Choroid plexus epithelial cell (primary cell): ENCODE measurements around the gene ACOT8.
A peak's percentile ranks its signal among the peaks of the same experiment; 100 is the strongest.
"Not testable (repeated sequence)": the region's sequence is repeated elsewhere in the genome, so short reads cannot be mapped to it uniquely, and the experiment has no call there.

Source experiments
- DNase-seq: peaks from one replicate; pipeline ENCODE4 v3.0.0-alpha.2; 2010; ENCODE audit warnings: low read depth
- H3K4me3 ChIP-seq: 2 replicates; pipeline ENCODE4 v1.5.1; 2011; ENCODE audit warnings: low read depth, mild to moderate bottlenecking, control low read depth, low read length, moderate library complexity
- TF ChIP-seq, protein P1 (sequence below): conservative IDR thresholded peaks from 2 replicates; pipeline ENCODE4 v1.5.1; 2011; ENCODE audit warnings: low read depth, mild to moderate bottlenecking, control low read depth, inconsistent platforms, low read length, moderate library complexity

Gene ACOT8

DNA sequence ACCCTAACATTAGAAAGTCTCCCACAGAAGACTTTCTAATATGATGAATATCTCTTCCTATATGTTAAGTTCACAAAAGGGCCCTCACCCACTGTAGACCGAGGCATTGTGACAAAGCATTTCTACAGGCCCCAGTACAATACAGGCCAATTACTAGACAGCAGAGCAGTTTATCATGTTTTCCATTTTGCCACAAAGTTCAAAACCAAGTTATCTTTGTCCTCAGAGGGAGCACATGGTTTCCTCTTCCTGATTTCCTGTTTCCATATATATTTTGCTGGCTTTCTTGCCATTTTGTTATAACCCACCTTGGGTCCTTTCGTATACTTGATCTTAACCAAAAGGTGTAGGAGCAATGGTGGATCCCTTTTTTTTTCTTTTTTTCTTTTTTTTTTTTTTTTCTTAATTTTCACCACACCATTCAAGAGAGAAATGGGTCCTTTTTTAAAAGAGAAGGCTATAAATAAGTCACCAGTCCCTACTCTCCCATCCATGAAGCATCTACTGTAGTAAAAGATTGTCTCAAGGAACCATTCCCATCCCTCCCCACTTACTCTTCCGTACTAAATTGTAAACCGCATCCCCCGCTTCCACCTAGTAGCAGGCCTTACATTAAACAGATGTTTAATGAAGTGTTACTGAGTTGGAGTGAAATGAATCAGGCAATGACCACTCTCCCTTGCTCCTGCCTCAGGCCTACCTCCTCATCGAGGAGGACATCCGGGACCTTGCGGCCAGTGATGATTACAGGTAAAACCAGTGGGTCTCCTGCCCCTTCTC is 46.8 kb downstream of the ACOT8 start:
- no peak for DNase-seq
- H3K4me3 ChIP-seq, result no peak overlapping the region
- TF ChIP-seq, protein P1, sequence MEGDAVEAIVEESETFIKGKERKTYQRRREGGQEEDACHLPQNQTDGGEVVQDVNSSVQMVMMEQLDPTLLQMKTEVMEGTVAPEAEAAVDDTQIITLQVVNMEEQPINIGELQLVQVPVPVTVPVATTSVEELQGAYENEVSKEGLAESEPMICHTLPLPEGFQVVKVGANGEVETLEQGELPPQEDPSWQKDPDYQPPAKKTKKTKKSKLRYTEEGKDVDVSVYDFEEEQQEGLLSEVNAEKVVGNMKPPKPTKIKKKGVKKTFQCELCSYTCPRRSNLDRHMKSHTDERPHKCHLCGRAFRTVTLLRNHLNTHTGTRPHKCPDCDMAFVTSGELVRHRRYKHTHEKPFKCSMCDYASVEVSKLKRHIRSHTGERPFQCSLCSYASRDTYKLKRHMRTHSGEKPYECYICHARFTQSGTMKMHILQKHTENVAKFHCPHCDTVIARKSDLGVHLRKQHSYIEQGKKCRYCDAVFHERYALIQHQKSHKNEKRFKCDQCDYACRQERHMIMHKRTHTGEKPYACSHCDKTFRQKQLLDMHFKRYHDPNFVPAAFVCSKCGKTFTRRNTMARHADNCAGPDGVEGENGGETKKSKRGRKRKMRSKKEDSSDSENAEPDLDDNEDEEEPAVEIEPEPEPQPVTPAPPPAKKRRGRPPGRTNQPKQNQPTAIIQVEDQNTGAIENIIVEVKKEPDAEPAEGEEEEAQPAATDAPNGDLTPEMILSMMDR, result no peak

DNA sequence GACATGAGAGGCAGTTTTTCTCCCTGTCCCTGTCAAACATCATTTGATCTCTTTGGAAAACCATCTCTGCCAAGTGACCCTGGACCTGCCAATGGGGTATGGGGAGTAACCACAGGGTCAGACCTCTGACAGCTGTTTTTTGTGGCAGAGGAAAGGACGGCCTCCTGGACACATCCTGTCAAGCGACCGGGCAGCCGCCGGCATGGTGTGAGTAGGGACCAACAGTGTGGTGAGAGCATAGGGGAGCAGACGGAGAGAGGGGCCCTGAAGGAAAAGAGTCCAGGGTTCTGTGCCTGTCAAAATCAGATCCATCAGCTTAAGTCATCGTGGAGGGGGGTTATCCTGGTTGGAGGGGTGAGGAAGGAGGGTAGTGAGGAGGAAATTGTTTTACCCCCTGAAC is 55.3 kb downstream of the ACOT8 start:
- no peak for DNase-seq
- TF ChIP-seq, protein P1, result no peak
- no peak overlapping the region for H3K4me3 ChIP-seq

DNA sequence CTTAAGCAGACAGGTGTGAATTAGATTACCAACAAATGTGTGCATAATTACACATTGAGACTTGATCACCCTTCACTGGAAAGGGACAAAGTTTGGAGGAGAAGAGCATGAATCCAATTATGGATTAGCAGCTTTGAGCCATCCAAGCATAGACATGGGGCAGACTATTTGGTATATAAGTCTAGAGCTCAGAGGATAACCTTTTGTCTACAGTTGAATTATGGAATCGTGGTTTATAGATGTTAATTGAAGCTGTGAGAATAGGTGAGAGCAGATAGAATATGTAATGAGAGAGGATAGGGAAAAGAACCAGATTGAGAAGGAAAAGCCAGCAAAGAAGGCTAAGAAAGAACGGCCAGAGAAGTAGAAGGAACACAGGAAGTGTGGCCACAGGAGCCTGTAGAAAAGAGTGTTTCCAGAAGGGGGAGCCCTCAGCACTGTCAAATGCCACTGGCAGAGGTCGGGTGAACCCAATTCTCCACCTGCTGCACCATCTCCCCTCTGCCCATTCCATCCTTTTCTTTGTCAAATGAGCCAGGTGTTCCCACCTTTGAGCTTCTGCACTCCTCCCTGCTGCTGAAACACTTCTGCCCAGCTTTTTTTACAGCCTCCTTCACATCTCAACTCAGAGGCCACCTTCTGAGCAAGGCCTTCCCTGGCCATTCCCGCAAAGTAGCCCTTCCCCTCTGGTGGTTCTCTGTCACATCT is 58.1 kb downstream of the ACOT8 start:
- DNase-seq, result peak; percentile 75
- no peak overlapping the region for H3K4me3 ChIP-seq
- TF ChIP-seq, protein P1, result peak; percentile 88

DNA sequence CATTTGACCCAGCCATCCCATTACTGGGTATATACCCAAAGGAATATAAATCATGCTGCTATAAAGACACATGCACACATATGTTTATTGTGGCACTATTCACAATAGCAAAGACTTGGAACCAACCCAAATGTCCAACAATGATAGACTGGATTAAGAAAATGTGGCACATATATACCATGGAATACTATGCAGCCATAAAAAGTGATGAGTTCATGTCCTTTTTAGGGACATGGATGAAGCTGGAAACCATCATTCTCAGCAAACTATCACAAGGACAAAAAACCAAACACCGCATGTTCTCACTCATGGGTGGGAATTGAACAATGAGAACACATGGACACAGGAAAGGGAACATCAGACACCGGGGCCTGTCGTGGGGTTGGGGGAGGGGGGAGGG is 59.2 kb downstream of the ACOT8 start:
- not testable (repeated sequence) for DNase-seq, H3K4me3 ChIP-seq

DNA sequence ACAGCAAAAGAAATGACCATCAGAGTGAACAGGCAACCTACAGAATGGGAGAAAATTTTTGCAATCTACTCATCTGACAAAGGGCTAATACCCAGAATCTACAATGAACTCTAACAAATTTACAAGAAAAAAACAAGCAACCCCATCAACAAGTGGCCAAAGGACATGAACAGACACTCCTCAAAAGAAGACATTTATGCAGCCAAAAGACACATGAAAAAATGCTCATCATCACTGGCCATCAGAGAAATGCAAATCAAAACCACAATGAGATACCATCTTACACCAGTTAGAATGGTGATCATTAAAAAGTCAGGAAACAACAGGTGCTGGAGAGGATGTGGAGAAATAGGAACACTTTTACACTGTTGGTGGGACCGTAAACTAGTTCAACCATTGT is 59.7 kb downstream of the ACOT8 start:
- not testable (repeated sequence) for H3K4me3 ChIP-seq, DNase-seq

DNA sequence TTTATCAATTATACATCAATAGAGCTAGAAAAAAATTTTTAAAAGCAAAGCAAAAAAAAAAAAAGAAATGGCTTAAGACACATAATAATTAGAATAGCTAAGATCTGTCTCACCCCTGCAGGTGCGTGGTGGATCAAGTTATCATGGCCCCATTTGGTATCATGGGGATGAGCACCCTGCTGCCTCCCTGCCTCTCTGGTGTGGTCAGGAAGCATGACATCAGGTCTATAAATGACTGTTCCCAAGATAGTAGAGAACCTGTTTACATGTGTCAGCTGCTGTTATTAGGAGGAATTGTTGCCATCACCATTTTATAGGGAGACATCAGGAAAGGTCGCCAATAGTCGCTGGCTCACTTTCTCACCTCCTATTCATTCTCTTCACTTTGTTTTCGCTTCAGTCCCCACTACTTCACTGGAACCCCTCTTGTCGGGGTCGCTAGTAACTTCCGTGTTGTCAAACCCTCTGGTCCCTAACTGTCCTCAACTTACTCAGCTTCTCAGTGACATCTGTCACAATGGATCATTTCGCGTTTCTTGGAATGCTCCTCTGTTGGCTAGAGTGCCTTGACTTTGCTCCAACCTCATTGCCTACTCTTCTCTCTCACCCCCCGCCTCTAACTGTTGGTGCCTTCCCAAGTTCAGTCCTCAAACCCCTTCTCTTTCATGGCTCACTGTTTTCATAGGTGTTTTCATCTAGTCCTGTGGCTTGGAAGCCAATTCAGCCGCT is 60.7 kb downstream of the ACOT8 start:
- TF ChIP-seq, protein P1, result no peak
- no peak for DNase-seq
- H3K4me3 ChIP-seq, result no peak overlapping the region

DNA sequence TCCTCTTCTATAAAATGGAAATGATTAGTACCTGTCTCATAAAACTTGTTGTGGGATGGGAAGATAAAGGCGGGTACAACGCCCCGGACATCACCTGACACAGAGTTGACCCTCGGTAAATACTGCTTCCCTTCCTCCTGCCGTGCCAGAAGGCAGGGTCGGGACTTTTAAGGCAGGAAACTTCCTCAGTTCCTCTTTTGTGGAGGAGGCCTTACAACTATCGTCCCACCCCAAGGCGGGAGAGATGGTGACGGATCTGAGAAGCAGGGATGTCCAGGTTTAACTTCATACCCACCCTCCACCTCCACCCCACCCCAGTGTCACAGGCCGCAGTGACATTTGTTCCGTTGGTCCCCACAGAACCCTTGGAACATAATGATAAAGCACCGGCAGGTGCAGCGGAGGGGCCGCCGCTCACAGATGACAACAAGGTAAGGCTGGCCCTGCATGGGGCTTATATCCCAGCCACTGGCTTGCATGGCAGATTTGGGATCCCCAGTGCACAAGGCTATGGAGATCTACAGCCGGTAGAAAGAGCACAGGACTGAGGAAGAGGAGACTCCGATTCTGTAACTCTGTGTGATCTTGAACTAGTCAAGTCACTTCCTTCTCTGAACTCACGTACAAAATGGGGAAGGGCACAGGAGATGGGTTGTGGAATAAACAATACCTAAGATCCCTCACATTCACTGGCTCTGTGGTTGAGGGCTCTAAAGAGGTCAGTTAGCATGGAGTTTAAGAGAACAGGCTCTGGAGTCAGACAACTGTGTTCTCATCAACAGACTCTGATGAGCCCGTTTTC is 64.7 kb downstream of the ACOT8 start:
- no peak for DNase-seq
- TF ChIP-seq, protein P1, result no peak

More for the DNA sequence above, 64.7 kb downstream of the ACOT8 start:
- peak overlapping the region; percentile 86 for H3K4me3 ChIP-seq
